Measurements from ENCODE around the gene PPM1N. TPM values are rescaled to one million over a fixed set of nuclear protein-coding genes. Genes with fewer than 3 reads are reported as not detected.
A peak's percentile ranks its signal among the peaks of the same experiment; 100 is the strongest.

Gene PPM1N
- total RNA-seq, 4 donors from 2014 or later = 1.5 to 1.7 TPM; not detected in 2

- Histone ChIP-seq H3K27ac (peak overlapping the region in 3 of 4 donors; percentile 17 to 57 (median 35)), H3K27me3 (no peaks in the 10 kb centered on the region), H3K4me3 (peak overlapping the region; percentile 42 to 78 (median 76)), H3K36me3 (no peaks in the 10 kb centered on the region), H3K9me3 (peaks cover 0 to 3% (median 0%) of the 10 kb centered on the region in 4 donors), H3K4me1 (peaks cover 5 to 57% (median 16%) of the 10 kb centered on the region in 4 donors)
- TF ChIP-seq POLR2A (IDR thresholded peaks at IDR 0.05) (no peak), CTCF (IDR thresholded peaks at IDR 0.05) (no peak)
- DNase-seq = peak in 1 of 3 donors; percentile 61
Measured at GRCh38 chr19:45496349-45496953, 1.8 kb upstream of the PPM1N start.

- Histone ChIP-seq H3K27ac (no peak overlapping the region), H3K27me3 (no peaks in the 10 kb centered on the region), H3K4me1 (peaks cover 3 to 49% (median 14%) of the 10 kb centered on the region in 4 donors), H3K9me3 (peaks cover 0 to 3% (median 0%) of the 10 kb centered on the region in 4 donors), H3K4me3 (no peak overlapping the region), H3K36me3 (no peaks in the 10 kb centered on the region)
- TF ChIP-seq POLR2A (IDR thresholded peaks at IDR 0.05) = no peak
- no peak for TF ChIP-seq CTCF (IDR thresholded peaks at IDR 0.05)
- DNase-seq = no peak
Measured at GRCh38 chr19:45497791-45498190, 452 bp upstream of the PPM1N start.

GRCh38 chr19:45499196-45500180, 1.2 kb downstream of the PPM1N start:
- Histone ChIP-seq H3K27ac (peak overlapping the region in 1 of 4 donors; percentile 65), H3K27me3 (no peaks in the 10 kb centered on the region), H3K4me1 (peaks cover 0 to 37% (median 14%) of the 10 kb centered on the region in 4 donors), H3K4me3 (peak overlapping the region in 3 of 4 donors; percentile 4 to 45 (median 36)), H3K36me3 (no peaks in the 10 kb centered on the region), H3K9me3 (peaks cover 0 to 3% (median 0%) of the 10 kb centered on the region in 4 donors)
- peak; percentile 52 to 83 (median 77) for DNase-seq
- no peak for TF ChIP-seq CTCF (IDR thresholded peaks at IDR 0.05)
- TF ChIP-seq POLR2A (IDR thresholded peaks at IDR 0.05) = no peak

DNA sequence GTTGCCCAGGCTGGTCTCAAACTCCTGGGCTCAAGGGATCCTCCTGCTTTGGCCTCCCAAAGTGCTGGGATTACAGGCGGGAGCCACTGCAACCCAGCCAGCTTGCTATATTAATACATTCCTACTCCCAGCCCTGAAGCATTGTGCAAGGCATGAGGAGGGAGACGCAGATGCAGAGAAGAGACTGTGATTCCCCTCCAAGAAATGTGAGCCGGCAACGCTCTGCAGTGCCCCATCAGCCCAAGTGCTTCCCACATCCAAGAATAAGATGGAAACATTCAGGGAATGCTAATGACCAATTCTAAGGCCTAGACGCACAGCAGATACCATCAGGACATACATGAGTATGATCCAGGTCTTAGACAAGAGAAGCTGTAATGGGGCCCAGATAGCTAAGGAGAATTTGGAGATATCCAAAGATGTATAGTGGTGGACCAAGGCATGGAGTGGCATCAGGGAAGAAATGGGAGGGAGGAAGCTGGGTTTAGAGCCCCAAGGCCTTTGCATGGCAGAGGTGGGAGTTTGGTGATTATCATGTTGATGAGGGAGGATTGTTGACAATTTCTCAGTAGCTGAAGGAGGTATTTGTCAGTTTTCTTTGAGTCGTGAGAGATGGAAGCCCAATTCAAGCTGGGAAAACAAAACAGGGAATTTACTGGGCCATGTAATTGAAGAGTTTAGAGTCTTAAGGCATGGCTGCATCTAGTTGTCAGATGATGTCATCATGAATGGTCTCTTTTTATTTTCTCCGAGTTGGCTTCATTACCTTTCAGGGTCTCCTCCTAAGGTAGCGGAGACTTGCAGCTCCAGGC, 2.9 kb downstream of the PPM1N start:
- H3K27ac ChIP-seq = no peak overlapping the region
- DNase-seq = no peak
- H3K4me1 ChIP-seq = peaks cover 0 to 41% (median 13%) of the 10 kb centered on the region in 4 donors
- H3K9me3 ChIP-seq = peaks cover 0 to 3% (median 0%) of the 10 kb centered on the region in 4 donors
- H3K4me3 ChIP-seq = no peak overlapping the region
- no peaks in the 10 kb centered on the region for H3K36me3 ChIP-seq
- no peaks in the 10 kb centered on the region for H3K27me3 ChIP-seq
- TF ChIP-seq CTCF (IDR thresholded peaks at IDR 0.05) (no peak), POLR2A (IDR thresholded peaks at IDR 0.05) (no peak)

DNA sequence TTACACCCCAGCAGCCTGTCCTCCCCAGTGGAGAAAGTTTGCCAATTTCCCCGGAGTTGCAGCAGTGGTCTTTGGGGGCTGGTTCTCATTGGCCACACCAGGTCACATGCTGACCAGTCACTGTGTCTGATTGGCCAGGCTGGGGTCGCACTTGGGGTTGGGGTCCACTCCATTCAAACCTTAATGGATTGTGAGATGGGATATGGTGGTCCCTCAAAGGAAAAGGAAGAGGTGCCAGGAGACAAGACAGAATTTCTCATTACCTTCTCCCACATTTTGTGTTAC, 3.4 kb downstream of the PPM1N start:
- H3K4me3 ChIP-seq = no peak overlapping the region
- no peaks in the 10 kb centered on the region for H3K27me3 ChIP-seq
- no peak for TF ChIP-seq POLR2A (IDR thresholded peaks at IDR 0.05)
- no peak for TF ChIP-seq CTCF (IDR thresholded peaks at IDR 0.05)
- H3K36me3 ChIP-seq = no peaks in the 10 kb centered on the region
- H3K9me3 ChIP-seq = peaks cover 0 to 3% (median 0%) of the 10 kb centered on the region in 4 donors
- DNase-seq = no peak
- H3K27ac ChIP-seq = no peak overlapping the region
- H3K4me1 ChIP-seq = peaks cover 0 to 38% (median 11%) of the 10 kb centered on the region in 4 donors

All from Peyer's patch (tissue), 4 donors.